NCI-H2227 (cell line): Measurements from ENCODE around the gene CLIP2.
A peak's percentile ranks its signal among the peaks of the same experiment; 100 is the strongest.

ENCODE experiments used
- DNase-seq: peaks from one replicate; lab custom pipeline; 2025; ENCODE audit not compliant: unreplicated experiment; lab: John Stamatoyannopoulos, UW

The CLIP2 gene

DNA sequence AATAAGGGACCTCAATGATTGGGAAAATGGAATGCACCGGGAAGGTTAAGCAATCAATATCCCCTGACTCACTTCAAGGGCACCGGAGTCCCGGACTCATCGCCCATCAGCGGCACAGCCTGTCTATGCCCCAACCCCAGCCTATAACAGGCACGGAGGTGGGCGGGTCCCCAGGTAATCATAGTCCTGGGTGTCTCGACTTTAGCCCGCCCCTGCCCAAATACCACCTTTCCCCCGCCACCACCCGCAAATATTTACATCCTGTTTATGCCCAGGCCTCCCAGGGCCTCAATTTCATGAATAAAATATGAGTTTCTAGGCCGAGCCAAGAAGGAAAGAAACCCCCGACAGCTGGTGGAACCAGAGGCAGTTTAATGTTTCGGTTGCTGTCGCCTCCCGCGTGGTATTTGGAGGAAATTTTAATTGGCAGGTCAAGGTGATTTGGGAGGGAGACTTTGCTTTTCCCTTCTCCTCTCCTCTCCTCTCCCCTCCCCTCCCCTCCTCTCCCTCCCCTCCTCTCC, 19.4 kb upstream of the CLIP2 start:
- DNase-seq: peak; percentile 86

DNA sequence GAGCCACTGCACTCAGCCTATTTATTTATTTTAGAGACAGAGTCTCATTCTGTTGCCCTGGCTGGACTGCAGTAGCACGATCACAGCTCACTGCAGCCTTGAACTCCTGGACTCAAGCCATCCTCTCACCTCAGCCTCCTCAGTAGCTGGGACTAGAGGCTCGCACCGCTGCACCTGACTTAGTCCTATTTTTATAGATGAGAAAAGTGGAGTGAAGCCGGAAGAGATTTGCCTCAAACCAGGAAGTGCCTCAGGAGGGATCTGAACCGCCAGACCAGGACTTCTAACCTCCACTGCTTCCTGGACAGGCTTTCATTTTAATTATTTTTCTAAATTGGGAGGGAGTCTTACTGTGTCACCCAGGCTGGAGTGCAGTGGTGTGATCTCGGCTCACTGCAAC, 17.5 kb upstream of the CLIP2 start:
- no peak for DNase-seq

DNA sequence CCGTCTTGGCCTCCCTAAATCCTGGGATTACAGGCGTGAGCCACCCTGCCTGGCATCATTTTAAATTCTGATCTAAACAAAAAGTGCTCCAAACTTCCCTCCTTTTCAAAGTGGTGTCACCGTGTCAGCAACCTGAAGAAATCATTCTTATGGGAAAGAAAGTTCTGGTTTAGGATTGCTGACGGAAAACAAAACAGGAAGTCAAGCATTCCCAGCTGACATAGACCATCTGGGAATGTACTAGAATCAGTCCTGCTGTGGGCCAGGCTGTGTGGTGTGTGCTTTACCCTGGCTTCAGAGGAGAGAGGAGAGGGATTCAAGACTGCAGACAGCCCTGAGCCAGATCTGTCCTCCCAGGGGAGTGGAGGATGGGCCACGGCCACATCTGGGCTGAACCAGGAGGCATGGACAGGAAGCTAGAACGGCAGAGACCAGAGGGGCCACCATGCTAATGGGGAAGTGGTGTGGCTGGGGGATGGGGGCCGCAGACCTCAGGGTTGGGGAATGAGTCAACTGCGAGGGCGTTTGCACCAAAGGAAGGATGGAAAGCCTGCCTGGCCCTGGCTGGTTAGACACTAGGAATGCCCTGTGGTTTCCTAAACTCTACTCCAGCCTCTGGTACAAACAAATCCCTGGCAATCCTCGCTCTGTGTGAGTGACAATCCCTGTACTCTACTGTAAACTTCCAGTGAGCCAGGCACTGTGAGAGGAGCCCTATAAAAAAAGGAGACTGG, 16.7 kb upstream of the CLIP2 start:
- no peak for DNase-seq

DNA sequence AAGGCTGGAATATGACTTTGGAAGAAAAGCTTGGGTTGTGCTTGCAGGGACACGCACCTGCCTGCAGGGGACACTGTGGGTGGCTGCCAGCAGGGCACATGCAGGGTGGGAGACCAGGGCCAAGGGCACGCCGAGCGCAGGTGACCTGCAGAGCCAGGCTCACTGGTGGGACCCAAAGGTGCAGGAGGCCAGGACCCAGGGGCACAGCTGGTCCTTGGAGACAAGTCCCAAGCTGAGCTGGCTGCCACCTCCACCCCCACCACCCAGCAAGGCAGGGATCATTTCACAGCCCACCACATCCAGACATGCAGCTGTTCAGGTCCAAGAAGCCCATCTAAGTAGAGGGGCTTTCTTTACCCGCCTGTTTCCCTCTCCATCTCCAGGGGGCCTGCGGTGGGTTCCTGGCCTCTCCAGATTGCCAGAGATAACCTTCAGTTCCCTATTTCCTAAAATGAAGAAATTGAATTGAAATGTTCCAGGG, 13.8 kb upstream of the CLIP2 start:
- DNase-seq: no peak

DNA sequence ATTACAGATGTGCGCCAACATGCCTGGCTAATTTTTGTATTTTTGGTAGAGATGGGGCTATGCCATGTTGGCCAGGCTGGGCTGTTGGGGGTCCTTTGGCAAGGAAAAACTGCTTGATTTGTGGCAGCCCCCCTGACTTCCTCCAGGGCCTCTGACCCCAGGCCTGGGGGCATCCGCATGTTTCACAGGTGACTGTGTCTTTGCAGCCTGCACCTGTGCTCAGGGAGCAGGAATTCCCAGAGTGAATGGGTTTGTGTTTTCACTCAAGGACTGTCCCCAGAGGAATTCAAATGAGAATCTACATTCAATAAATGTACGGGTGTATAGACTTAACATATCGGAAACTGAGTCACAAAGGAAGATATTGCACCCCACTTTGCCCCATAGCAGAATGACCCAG, 11.6 kb upstream of the CLIP2 start:
- DNase-seq: no peak

DNA sequence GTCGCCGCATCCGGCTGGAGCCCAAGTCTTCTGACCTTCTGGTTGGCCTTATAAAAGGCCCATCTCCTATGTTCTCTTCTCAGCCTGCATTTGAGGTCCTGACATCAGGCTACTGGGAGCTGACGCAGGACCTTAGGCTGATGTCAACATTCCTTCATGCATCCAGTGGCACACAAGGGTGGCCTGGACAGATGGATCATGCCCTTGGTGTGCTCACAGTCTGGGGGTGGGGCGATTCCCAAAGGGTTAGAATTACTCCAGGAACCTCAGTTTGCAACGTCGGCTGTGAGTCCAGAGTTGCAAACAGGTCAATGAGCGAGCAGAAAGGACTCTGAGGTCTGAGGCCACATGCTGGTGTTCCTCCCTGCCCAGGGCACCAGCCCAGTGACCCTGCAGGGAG, 8.2 kb upstream of the CLIP2 start:
- no peak for DNase-seq

DNA sequence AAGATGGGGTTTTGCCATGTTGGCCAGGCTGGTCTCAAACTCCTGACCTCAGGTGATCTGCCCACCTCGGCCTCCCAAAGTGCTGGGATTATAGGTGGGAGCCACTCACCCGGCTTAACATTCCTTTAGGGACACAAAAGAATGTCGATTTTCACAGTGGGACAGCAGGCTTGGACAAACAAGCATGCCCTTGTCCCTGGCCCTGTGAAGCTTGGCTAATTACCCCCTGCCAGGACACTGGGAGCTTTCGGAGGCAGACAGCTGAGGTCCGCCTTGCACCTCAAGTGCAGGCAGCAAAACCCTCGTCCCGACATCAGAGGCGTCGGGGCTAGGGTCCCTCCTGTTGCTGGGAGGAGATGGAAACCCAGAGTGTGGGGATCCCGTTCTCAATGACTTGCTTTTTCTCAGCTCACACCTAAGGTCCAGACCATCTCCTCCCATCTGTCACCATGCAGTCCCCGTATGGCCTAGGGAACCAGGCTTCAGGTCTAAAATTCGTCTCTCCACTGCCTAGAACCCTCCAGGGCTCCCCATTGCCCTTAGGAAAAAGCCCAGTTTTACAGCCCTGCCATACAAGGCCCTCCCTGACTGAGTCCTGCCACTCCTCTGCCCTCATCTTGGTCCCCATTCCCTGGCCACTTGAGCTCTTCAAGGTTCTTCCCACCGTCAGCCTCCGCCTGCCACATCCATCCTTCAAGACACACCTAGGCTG, 6.3 kb upstream of the CLIP2 start:
- DNase-seq: no peak

DNA sequence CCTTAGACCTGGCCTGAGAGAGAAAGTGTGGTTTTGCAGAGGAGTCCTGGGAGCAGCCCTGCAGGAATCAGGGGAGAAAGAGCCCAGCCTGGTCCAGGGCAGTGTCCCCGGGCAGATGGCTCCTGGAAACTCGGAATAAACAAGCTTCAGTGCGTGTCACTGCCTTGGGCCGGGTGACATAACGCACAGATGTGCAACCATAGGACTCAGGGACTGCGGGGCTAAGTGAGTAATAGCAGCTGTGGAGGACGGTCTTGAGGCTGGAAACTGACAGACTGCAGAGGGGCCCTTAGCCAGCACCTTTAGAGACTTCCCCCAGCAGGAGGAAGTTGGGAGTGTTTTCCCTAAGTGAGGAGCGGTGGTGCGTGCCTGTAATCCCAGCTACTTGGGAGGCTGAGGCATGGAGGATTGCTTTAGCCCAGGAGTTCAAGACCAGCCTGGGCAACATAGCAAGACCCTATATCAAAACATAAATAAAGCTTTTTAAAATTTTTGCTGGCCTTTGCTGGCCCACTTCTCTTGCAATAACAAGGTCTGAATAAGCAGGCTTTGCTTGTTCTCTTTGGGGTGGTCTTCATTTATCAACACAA, 5.3 kb upstream of the CLIP2 start:
- DNase-seq: no peak

DNA sequence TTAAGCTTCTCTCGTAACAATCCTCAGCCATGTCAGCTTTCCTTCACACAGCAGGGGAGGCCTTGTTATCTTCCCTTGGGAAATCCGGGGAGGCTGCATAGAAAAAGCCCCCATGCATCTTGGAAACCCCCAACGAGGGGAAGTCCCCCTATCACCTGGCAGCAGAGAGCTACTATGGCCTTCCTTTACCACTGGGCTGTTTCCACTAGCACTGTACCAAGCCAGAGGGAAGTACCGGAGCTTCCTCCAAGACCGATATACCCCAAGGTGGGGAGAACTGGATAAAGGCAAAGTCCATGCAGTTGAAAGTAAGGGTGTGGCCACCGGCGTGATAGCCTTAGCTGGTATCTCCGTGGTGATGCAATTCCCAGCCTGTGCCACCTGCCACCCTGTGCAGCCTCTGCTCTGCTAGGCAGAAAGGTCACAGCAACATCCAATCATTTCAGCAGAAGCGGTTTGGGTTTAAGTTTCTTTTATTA, 4.4 kb upstream of the CLIP2 start:
- DNase-seq: no peak

DNA sequence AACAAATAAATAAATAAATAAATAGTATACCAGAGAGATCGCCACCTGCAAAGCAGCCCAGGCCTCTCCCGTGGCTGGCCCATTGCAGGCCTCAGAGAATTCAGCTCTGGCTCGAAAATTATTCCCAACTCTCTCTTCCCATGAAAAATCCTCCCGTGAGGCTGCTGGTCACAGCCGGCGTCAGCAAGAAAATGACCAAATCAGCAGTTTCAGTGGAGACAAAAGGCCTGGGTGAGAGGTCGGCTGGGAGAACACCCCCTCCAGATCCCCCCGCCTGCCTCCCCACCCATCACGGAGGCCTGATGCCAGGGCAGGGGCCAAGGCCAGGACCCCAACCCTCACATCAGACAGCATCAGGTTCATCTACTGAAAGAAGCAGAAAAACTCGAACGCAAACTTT, 3.1 kb upstream of the CLIP2 start:
- DNase-seq: no peak

DNA sequence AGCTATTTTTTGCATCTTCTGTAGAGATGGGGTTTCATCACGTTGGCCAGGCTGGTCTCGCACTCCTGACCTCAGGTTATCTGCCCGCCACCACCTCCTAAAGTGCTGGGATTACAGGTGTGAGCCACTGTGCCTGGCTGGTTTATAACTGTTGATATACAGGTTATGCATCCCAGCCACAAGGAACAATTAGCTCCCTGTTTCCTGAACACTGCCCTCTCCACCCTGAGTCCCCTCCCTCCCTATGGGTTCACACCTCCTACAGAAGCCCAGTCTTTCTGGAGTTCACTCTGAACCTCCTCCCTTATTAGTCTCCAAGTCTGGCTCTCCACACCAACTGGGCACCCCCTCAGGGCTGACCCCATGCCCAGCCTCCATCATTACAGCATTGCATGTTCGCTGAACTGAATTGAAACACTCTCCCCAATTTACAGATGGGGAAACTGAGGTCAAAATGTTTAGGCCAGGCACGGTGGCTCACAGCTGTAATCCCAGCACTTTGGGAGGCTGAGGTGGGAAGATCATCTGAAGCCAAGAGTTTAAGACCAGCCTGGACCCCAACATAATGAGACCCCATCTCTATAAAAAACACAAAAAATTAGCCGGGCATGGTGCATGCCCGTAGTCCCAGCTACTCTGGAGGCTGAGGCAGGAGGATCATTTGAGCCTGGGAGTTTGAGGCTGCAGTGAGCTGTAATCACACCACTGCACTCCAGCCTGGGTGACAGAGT, 1.7 kb upstream of the CLIP2 start:
- DNase-seq: no peak

DNA sequence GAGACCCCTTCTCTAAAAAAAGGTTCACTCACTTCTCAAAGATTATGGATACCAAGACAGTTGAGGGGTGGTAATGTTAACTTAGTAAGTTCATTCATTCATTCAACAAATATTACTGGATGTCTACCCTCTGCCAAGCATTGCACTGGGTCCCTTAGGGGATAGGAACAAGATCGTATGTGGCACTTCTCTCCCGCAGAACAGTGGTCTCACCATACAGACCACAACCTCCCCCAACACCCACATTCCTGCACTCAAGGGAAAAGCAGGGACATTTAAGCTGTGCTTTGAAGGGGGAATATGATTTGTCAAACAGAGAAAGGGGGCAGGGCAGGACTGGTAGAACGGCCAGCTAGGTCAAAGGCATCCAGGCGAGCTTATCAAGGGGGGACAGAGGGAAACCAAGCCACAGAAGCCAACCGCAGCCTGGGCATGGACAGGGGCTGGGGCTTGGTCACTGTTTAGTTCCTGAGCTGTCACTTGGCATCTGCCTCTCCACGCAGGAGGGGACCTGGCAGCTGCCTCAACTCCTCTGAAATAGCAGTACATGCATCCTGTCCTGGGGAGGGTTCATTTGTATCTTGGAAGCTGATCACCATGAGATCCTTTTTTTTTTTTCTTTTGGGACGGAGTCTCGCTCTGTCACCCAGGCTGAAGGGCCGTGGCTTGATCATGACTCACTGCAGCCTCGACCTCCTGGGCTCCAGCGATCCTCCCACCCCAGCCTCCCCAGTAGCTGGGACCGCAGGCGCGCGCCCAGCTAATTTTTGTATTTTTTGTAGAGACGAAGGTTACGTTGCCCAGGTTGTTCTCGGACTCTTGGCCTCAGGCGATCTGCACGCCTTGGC, 949 bp upstream of the CLIP2 start:
- no peak for DNase-seq

DNA sequence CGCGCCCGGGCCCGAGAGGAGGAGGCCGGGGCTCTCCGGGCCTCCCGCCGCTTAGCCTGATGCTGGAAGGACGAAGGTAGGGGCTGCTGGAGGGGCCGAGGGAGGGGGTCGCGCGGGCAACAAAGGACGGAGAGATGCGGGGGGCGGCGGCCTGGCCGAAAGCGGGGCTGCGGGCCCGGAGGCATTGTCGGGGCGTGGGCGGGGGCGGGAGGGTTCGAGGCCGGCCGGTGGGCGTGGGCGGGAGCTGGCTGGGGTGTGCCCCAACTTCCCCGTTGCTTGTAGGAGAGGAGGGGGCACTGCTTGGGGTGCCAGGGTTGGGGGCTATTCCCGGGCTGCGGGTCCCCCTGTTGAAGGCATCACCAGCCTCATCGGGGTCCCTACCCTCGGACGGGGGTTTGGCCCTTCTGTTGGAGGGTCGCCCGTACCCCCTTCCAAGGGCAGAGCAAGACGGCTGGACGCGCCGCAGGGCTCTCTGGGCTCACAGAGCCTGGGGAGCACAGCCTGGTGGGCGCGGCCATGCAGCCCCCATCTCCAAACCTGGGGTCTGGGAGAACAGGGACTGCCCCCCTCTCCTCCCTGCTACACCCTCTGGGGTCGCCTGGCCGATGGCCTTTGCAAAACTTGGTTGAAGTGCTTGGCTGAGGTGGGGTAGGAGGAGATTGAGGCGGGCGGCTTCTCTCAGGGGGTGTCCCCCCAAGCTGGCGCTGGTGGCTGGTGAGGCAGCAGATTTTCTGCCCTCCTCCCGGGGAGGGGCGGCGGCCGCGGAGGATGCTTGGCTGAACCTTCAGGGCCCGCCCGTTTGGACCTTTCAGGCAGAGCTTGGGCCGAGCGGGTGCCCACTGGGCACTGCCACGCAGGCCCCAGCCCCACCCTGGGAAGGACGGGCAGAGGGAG, 699 bp downstream of the CLIP2 start:
- peak; percentile 53 for DNase-seq

DNA sequence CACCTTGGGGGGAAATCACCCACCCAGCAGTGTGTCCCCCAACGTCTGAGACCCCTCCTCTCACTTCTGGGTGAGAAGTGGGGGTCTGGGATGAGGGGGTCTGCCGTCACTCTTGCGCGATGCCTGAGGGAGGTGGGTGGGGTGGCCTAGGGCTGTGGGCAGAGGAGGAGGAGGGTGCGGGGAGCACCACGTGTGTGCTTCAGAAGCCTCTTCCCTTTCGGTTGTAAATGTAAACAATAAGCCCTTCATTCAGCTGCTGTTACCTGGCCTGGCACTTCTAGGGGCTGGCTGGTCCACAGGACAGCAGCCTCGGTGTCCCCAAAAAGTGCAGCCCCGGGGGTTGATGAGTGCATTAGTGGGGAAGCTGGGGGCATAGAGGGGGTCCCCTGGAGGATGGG, 1.3 kb downstream of the CLIP2 start:
- no peak for DNase-seq

DNA sequence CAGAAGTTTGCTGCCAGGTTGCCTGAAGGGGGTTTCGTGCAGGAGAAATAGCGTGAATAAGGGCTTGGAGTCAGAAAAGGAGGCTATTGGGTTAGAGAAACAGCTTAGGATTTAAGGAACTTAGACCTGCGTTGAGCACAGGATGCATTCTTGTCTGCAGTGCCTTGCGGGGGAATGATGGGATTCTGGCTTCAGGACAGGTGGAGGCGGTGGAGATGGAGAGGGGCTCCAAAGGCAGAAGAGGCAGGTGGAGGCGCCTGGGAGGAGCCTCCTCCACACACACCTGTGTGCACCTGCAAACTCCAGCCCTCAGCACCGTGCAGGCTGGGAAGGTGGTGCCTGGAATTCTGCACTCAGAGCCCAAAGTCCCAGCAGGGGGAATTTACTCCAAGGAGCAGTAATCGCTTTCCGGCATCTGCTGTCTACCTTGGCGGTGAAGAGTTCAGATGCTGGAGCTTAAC, 1.8 kb downstream of the CLIP2 start:
- DNase-seq: no peak

DNA sequence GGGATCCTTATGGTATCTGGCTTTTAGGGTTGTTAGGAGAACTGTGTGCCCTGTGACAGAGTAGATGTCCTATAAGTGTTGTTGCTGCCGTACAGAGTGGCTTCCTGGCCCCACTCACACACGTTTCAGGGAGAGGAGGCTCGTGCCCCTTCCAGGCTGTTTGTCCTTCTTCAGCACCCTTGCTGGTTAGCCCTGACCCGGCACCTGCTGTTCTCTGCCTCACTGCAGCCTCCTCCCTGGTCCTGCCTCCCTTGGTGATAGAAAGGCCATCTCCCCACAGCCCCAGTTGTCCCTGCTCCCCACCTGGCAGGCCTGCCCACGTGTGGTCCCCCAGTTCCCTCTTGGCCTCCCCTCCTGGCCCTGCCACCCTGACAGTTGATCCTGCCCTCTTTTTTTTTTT, 2.3 kb downstream of the CLIP2 start:
- no peak for DNase-seq

DNA sequence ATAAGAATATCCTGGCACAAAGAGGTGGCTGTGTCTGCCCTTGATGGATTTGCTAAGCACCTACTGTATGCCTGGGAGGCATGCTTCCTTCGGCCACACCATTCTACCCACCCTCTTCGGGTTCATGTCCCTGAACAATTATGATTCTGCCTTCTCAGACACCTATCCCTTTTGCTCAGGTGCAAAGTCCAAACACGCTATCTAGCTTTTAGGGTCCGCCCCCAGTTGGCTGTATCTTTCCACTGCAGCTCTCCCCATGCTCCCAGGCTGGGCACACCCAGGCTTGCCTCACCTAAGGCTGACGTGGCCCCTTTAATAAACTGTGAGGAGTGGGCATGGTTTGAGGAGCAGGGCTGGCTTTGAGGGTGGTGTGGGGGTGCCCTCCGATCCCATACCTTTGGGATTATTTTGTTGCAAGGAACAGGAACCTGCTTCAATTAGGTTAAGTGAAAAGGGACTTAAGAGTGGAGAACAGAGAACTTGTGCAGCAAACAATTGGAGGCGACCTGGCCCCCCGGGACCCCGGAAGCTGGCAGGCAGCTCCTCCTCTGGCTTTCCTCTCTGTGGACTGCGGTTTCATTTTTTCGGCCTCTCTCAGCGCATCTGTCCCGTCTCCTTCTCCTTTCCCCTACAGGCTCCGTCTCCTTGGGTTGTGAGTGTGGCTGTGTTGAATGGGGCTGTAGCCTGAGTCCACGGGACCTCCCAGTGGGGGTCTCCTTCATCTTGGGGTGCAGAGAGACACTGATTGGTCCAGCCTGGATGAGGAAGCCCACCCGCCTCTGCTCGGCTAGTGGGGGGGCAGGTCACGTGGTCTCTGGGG, 3.8 kb downstream of the CLIP2 start:
- no peak for DNase-seq

DNA sequence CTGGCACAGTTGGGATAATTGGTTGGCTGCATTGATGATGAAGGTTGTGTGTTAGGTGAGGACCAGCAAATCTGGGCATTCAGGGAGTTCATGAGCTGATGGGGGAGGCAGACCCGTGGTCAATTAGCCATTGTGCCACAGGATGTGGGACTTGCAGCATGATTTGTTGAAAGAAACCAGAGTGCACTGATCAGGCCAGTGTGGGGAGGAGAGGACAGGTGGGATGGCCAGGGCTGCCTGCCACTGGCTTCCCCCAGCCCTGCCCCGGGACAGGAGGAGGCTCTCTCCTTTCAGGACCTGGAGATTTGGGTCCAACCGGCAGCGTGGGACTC, 4.3 kb downstream of the CLIP2 start:
- no peak for DNase-seq
